GF-D8 (cell line): ENCODE results near the gene SLC4A7.
"Not testable (repeated sequence)": the region's sequence is repeated elsewhere in the genome, so short reads cannot be mapped to it uniquely, and the experiment has no call there.

Experiments
- DNase-seq: peaks from one replicate; lab custom pipeline; 2025; lab: John Stamatoyannopoulos, UW

Gene SLC4A7

DNA sequence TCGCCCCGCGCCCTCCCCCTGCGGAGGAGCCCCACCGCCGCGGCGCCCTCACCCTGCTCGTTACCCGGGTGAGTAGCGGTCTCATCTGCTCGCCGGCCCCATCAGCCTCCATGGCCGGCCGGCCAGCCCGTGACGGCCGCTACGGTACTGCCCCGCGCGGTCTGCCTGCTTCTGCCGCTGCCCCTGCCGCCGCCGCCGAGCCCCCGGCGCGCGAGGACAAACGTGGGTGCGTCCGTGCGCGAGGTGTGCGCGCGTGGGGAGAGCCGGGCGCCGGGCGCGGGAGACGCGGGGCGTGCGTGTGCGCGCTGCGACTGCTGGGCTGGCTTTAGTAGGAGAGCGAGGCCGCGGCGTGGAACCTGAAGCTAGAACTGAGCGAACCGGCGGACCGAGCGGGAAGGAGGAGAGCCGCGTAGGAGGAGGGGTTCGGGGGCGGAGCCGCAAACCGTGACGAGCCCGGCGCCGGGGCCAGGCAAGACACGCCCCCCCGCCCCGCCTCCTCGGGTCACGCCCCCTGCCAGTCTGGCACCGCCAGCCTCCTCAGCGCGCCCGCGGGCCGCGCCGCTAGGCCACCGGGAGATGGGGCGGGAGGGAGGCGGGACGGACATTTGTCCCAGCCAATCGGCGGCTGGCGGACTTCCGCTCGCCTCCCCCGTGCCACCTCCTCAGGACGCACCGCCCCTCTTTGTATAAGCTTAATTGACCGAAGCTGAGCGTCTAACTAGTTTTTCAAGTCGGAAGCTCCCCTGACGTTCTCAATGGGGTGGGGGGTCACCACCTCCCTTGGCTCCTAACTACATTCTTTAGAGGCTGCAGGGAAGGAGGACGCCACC, at the start of gene SLC4A7:
TSS of gene SLC4A7 (minus strand) at position 370 of the 830 bp plus-strand sequence. CDS start at position 112, 258 bp downstream.
- DNase-seq = peak; percentile 80

- DNase-seq = no peak
Measured at GRCh38 chr3:27533261-27533607, 49.0 kb upstream of the SLC4A7 start.

DNA sequence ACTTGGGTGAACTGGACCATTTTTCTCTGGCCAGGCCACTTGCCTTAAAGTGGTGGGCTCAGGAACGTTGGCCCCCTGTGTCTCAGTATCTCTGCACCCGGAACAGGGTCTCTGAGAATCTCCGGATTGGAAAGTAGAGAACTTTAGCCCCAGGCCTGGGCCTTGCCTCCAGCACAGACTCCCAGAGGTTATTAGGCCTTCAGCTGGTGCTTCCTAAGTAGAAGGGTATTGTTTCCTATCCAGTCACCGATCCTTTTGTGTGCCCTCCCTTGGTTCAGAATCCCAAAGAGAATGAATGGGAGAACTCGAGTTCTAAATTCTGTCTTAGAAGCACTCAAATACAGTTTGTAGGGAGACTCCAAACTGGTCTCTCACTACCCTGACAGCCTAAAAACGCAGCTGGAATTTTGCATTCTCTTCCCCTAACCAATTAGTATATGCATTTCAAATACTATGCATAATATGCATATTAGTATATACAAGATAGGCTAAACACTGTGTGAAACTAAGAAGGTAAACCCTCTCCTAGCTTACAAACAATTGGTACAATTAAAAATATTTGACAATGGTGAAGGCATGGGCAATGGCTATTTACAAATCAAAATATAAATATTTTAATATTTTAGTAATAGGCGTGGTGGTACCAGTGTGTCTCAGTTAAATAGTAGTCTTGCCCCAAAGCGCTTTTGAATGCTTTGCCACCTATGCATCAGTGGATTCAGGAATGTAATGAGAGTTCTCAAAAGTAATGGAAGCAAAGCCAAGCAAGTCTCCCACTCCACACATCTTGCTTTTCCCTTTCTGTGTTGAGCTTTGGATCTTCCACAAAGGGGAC, 48.5 kb upstream of the SLC4A7 start:
- no peak for DNase-seq

- DNase-seq = not testable (repeated sequence)
Measured at GRCh38 chr3:27531193-27531751, 47.1 kb upstream of the SLC4A7 start.

- peak; percentile 1 for DNase-seq
Measured at GRCh38 chr3:27528791-27529190, 44.6 kb upstream of the SLC4A7 start.

DNA sequence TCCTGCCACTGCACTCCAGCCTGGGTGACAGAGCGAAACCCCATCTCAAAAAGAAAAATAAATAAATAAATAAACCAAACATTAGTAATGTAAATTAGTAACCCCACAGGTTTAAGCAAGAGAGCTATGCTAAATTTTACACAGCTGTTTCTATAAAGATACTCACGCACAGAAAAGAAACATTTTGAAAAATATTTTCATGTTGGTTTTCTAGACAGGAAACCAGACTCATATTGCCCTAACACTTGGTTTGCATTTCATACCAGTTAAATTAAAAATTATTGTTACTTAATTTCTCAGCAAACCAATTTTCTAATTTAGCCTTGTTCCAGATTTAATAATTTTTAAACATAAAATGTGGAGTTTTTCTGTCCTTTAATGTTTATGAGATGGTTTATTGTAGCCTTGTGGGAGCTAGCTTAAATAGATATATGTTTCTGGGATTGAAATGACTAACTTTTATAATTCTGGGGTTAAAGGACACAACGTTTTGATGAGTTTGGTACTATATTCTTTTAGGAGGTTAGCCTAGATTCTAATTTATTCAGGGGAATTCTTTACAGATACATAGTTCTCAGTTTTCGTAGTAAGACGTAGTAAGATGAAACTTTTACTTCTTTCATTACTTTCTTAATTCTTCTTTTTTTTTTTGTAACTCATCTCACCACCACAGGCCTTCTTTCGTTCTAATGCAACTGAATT, 42.6 kb upstream of the SLC4A7 start:
- DNase-seq = no peak

GRCh38 chr3:27521872-27522265, 37.7 kb upstream of the SLC4A7 start:
- DNase-seq = no peak

GRCh38 chr3:27521179-27521871, 37.1 kb upstream of the SLC4A7 start:
- DNase-seq = no peak

GRCh38 chr3:27511724-27512422, 27.7 kb upstream of the SLC4A7 start:
- DNase-seq = no peak

DNA sequence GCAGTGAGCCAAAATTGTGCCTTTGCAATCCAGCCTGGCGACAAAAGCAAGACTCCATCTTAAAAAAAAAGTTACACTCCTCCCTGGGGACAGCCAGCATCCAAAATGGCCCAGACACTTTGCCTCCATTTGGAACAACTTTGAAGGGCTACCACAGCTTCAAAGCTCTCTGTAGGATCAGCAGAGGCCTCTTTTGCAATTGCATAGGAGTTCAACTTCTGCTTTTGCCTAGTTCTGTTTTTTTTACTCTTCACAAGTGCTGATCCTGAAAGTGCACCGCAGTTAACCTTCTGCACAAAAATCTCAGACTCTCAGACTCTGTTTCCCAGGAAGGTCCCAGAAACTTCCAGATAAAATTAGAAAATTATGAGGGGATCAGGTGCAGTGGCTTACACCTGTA, 25.2 kb upstream of the SLC4A7 start:
- peak; percentile 64 for DNase-seq

GRCh38 chr3:27508424-27508823, 24.2 kb upstream of the SLC4A7 start:
- DNase-seq = no peak

DNA sequence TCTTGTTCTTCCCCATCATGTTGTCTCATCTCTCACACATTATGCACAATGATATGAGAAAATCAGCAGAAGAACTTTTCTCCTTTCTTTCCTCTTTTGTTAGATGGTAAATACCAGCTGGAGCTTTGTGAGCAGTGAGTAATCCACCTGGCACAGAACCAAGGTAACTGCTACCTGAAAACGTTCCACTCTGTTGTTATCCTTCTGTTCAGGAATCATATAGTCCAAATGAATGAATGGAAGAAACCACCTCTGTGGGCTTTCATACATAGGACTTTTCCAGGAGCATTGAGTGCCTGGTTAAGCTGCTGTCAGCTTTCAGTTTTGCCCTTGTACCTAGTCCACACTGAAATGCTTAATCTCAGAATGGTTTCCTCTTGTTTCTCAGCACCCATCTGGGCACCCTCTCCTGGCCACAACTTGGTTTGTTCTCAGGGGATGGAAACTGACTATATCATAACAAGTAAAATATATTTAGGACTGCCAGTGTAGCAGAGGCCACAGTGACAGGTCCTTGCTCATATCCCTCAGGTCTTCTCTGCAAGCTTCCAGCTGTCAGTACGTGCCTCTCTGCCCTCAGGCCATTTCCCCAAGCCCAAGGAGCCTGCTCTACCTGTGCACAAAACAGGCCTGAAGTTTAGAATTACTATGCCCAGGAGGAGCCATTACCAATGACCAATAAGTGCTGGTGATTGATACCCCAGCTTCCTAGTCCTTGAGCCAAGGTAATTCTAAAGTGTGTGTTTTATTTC, 23.5 kb upstream of the SLC4A7 start:
- no peak for DNase-seq

DNA sequence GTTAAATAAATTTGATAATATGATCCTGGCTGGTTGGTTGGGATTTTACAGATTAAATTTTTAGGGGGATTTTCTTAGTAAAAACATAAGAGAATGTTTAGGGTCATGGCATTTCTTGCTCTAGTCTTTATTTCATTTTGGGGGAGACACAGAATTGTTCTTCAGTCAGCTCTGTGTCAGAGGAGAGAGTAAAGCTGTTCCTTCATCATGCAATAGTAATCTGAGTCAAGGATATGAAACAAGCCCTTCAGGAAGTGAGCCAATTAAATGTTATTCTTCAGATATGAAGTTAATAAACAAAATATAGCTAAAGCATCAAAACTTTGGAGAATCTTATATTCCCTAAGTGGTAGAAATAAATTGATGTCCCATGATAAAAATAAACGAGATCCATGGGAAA, 22.9 kb upstream of the SLC4A7 start:
- no peak for DNase-seq

DNA sequence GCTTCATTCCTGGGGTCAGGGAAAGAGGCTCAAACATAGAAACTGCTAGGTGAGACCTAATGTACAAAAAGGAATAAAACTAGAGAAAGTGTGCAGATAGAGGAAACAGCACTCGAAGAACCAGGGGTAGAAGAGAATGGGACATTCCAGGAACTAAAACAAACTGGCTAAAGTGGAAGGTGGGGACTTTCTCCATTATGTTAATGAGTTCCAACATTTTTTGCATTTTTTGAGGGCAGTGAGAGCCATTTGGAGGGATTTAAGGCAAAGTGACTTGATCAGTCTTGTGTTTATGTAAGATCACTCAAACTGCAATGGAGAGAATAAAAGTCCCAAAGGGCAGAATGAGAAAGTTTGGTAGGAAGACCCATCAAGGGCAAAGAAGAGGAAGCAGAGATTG, 20.6 kb upstream of the SLC4A7 start:
- DNase-seq = no peak

- DNase-seq = no peak
Measured at GRCh38 chr3:27503526-27503925, 19.3 kb upstream of the SLC4A7 start.

GRCh38 chr3:27501759-27502158, 17.6 kb upstream of the SLC4A7 start:
- DNase-seq = no peak

DNA sequence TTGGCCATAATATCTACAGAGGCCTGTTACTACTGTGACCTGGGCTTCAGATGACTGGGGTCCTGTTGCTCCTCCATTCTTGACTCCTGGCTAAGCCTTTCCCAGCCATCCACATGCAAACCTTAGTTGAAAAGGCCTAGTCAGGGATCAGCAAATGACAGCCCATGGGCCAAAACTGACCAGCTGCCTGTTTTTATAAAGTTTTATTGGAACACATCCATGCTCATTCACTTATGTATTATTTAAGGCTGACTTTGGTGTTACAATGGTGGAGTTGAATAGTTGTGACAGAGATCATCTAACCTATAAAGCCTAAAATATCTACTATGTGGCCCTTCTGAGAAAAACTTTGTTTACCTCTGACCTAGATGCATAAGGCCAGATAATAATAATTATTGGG, 16.8 kb upstream of the SLC4A7 start:
- no peak for DNase-seq

- DNase-seq = no peak
Measured at GRCh38 chr3:27500035-27500434, 15.9 kb upstream of the SLC4A7 start.

GRCh38 chr3:27494784-27495183, 10.6 kb upstream of the SLC4A7 start:
- DNase-seq = no peak

GRCh38 chr3:27488821-27489220, 4.6 kb upstream of the SLC4A7 start:
- no peak for DNase-seq
